D721Med (cell line): Measurements from ENCODE around the gene PPM1H.

Experiments used
- DNase-seq: peaks from one replicate; pipeline ENCODE4 v3.0.0; 2011; ENCODE audit warnings: low spot score; ENCODE audit not compliant: insufficient read length
- FAIRE-seq: peaks from 2 replicates; lab custom pipeline; 2011; peaks lifted over from hg19 to GRCh38; lab: Jason Lieb, UNC
- TF ChIP-seq, protein P1 (sequence below): IDR thresholded peaks from 2 replicates; pipeline ENCODE4 v1.5.1; 2012; ENCODE audit warnings: mild to moderate bottlenecking, control low read depth; ENCODE audit not compliant: insufficient read depth; ENCODE audit errors: missing control alignments

PPM1H gene

DNA sequence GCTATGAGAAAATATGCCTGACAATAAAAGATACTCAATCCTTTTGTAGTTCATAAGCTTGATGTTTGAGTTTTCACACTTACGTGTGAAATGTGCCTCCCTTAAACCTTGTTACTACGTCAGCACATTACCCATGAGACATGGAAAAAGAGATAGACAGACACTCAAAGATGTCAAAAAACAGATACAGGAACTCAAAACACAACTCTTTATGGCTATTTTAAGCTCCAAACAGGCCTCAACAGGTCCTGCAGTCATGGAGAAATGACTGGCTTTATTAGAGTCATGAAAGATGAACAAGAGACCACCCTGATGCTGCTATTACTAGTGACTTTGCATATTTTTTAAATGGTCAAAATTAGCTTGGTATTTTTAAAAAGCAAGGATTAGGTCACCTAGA is 283.8 kb downstream of the PPM1H start:
- DNase-seq: no peak
- FAIRE-seq: no peak
- TF ChIP-seq, protein P1, sequence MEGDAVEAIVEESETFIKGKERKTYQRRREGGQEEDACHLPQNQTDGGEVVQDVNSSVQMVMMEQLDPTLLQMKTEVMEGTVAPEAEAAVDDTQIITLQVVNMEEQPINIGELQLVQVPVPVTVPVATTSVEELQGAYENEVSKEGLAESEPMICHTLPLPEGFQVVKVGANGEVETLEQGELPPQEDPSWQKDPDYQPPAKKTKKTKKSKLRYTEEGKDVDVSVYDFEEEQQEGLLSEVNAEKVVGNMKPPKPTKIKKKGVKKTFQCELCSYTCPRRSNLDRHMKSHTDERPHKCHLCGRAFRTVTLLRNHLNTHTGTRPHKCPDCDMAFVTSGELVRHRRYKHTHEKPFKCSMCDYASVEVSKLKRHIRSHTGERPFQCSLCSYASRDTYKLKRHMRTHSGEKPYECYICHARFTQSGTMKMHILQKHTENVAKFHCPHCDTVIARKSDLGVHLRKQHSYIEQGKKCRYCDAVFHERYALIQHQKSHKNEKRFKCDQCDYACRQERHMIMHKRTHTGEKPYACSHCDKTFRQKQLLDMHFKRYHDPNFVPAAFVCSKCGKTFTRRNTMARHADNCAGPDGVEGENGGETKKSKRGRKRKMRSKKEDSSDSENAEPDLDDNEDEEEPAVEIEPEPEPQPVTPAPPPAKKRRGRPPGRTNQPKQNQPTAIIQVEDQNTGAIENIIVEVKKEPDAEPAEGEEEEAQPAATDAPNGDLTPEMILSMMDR: no peak

DNA sequence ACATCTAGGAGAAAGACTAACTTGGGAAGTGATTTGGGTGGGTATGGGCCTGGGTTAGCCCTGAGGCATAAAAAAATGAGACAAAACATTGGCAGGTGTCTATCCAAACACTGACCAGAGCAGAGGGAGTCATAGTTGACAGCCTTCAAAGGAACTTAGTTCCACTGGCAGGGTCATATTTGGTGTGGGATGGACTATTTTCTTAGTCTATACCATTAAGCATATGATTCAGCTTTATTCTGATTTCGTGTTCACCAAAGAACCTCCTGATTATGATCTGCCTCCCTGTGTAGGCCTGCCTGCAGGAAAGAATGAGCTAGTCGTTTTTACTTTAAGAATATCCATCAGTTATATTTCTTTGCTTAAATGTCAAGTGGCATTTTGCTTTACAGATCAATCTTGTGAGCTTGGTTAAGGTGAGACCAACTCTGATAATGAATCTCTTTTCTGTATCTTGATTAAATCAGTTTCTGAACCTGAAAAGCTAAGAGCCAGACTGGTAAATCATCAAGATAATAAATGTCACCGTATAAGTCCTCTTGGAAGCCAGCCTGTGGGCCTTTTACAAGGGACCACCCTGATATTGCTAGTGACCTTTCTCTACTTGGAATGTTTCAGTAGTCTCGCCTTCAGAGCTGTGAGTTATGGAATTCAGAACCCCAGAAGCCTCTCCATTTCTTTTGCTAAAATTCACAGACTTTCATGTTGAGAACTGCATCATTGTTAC is 285.4 kb downstream of the PPM1H start:
- DNase-seq (no peak), FAIRE-seq (no peak)
- TF ChIP-seq, protein P1: no peak

- TF ChIP-seq, protein P1: no peak
- FAIRE-seq (no peak), DNase-seq (no peak)
These were observed 287.4 kb downstream of the PPM1H start for GRCh38 chr12:62647586-62647985.

DNA sequence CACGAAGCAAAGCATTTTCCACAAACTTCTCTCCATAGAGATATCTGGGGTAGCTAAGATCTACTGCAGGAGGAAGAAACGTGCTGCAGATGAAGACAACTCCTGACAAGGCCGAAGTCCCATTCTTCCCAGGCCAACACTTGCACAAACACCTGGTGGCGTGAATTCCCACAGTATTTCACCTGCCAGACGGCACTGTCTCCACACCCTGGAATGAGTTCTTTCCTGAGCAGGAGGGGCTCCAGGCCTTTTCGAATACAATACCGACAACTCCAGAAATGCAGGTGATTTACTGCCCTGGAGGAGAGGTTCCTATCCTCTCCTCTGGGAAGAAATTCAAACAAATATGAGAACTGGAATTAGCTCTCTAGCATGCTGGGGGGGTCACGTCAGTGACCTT is 288.4 kb downstream of the PPM1H start:
- DNase-seq: no peak
- TF ChIP-seq, protein P1: no peak
- FAIRE-seq: no peak

- FAIRE-seq (no peak), DNase-seq (no peak)
- TF ChIP-seq, protein P1: no peak
These were observed 291.5 kb downstream of the PPM1H start for GRCh38 chr12:62643486-62643885.

DNA sequence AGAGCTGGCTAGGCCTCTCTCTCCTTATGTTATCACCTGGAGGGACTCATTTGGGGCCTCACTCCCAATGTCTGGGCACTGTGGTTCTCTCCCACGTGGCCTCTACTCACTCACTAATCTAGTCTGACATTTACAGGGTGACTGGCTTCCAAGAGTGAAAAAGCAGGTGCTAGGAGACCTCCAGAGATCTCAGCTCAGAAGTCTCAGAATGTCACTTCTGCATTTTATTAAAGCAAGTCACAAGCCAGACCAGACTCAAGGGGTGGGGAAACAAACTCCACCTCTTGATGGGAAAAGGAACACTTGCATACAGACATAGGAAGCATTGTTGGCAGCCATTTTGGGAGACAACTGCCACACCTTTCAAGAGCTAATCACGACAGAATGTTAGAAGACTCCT is 292.5 kb downstream of the PPM1H start:
- DNase-seq (no peak), FAIRE-seq (no peak)
- TF ChIP-seq, protein P1: no peak

GRCh38 chr12:62640910-62641448 is 294.0 kb downstream of the PPM1H start:
- TF ChIP-seq, protein P1: no peak
- no peak for DNase-seq
- FAIRE-seq: no peak
